Stomach (tissue), 4 donors: ENCODE results near the gene ADPRHL1.

Source experiments
- POLR2A ChIP-seq, 4 donors: fragments of 450-650 bp; IDR thresholded peaks; one replicate each; pipeline ENCODE4 v1.6.1; 2016; ENCODE audit warnings: antibody characterized with exemption in 4 of 4, control low read depth in 2 of 4, mild to moderate bottlenecking in 1 of 4, moderate library complexity in 1 of 4
- POLR2AphosphoS5 ChIP-seq, 3 donors: sonication (generic); formaldehyde crosslinking; IDR thresholded peaks; one replicate each; pipeline ENCODE4 v1.6.1; 2016; ENCODE audit warnings: antibody characterized with exemption in 3 of 3
- TF ChIP-seq, protein P1 (sequence below), 7 experiments: fragments of 450-650 bp in 4 of 7; fragments of 200-600 bp in 3 of 7; sonication (generic) in 3 of 7; IDR thresholded peaks; one replicate each; pipeline ENCODE4 v1.5.1; 2016 to 2019; ENCODE audit warnings: antibody characterized with exemption in 7 of 7, control low read depth in 2 of 7, mild to moderate bottlenecking in 1 of 7

DNA sequence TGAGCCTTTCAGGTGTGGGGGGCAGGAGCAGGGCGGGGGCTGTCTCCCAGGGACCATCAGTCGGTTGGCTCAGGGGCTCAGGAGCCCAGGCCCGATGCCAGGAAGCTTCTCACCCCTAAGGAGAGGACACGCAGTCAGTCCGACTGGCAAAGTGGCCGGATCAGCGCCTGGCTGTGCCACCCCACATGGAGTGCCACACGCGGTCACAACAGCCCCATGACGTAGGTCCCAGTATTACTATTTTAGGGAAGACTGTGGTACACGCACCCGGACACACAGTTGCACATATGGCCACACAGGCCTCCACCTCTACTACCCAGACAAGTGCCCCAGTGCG is 60.1 kb downstream of the ADPRHL1 start:
- TF ChIP-seq, protein P1, sequence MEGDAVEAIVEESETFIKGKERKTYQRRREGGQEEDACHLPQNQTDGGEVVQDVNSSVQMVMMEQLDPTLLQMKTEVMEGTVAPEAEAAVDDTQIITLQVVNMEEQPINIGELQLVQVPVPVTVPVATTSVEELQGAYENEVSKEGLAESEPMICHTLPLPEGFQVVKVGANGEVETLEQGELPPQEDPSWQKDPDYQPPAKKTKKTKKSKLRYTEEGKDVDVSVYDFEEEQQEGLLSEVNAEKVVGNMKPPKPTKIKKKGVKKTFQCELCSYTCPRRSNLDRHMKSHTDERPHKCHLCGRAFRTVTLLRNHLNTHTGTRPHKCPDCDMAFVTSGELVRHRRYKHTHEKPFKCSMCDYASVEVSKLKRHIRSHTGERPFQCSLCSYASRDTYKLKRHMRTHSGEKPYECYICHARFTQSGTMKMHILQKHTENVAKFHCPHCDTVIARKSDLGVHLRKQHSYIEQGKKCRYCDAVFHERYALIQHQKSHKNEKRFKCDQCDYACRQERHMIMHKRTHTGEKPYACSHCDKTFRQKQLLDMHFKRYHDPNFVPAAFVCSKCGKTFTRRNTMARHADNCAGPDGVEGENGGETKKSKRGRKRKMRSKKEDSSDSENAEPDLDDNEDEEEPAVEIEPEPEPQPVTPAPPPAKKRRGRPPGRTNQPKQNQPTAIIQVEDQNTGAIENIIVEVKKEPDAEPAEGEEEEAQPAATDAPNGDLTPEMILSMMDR (IDR thresholded peaks at IDR 0.05): no peak
- TF ChIP-seq POLR2A (IDR thresholded peaks at IDR 0.05) (no peak), POLR2AphosphoS5 (IDR thresholded peaks at IDR 0.05) (no peak)
